Sigmoid colon (tissue), 3 donors: ENCODE data around the gene OR4D5.

Source experiments
- CTCF ChIP-seq, 4 experiments: fragments of 450-650 bp in 3 of 4; fragments of 200-600 bp in 1 of 4; IDR thresholded peaks; one replicate each; pipeline ENCODE4 v1.5.1; 2016 to 2019; ENCODE audit warnings: antibody characterized with exemption in 4 of 4, mild to moderate bottlenecking in 3 of 4, moderate library complexity in 2 of 4
- POLR2A ChIP-seq, 2 donors: fragments of 450-650 bp; IDR thresholded peaks; one replicate each; pipeline ENCODE4 v1.6.1; 2016; ENCODE audit warnings: antibody characterized with exemption in 2 of 2, mild to moderate bottlenecking in 2 of 2, moderate library complexity in 2 of 2

DNA sequence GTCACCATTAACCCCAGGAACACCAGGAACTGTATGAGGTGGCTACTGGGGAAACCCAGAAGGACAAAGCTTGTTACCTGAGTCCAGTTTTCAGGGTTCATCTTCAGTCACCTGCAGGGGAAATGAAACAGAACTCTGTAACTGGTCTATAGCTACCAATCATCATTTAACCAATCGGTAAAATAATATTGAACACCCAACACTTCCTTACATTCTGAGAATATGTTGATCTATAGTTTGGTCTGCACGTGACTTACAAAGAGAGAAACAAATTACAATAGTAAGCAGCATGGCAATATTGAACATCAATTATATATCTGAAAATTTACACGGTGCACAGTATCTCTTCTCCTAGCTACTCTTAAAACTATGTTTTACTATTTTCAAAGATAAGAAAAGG, 4.3 kb downstream of the OR4D5 start, which contains the start of gene OR6T1:
- no peak for TF ChIP-seq CTCF (IDR thresholded peaks at IDR 0.05)
- TF ChIP-seq POLR2A (IDR thresholded peaks at IDR 0.05): no peak
